Gastroesophageal sphincter (tissue), 4 donors: ENCODE data around the gene PARP16. TPM values are rescaled to one million over a fixed set of nuclear protein-coding genes. Genes with fewer than 3 reads are reported as not detected.

Experiments
- ATAC-seq: fragments of 150-250 bp; one replicate; pipeline ENCODE4 v1.9.1; 2016; ENCODE audit warnings: mild to moderate bottlenecking, moderate library complexity
- H3K27ac ChIP-seq, 4 donors: fragments of 200-600 bp; sonication (generic) in 3 of 4; 1 replicate in 3 of 4; 2 replicates in 1 of 4; pipeline ENCODE4 v1.5.1; 2016 to 2019
- H3K27me3 ChIP-seq: fragments of 200-600 bp; sonication (generic); one replicate; pipeline ENCODE4 v1.5.1; 2019
- H3K36me3 ChIP-seq, 2 donors: fragments of 200-600 bp; sonication (generic); one replicate each; pipeline ENCODE4 v1.5.1; 2019; ENCODE audit warnings: control low read depth in 1 of 2
- H3K4me1 ChIP-seq, 3 donors: fragments of 200-600 bp; sonication (generic); 1 replicate in 2 of 3; 2 replicates in 1 of 3; pipeline ENCODE4 v1.5.1; 2016 to 2019; ENCODE audit warnings: control low read depth in 2 of 3
- H3K4me3 ChIP-seq, 2 donors: fragments of 200-600 bp; sonication (generic); one replicate each; pipeline ENCODE4 v1.5.1; 2019; ENCODE audit warnings: mild to moderate bottlenecking in 1 of 2, moderate library complexity in 1 of 2
- H3K9me3 ChIP-seq, 3 donors: fragments of 200-600 bp; sonication (generic); one replicate each; pipeline ENCODE4 v1.5.1; 2017 to 2019; ENCODE audit warnings: control low read depth in 2 of 3
- CTCF ChIP-seq, 4 experiments: fragments of 200-600 bp in 2 of 4; fragments of 450-650 bp in 2 of 4; sonication (generic) in 1 of 4; IDR thresholded peaks; one replicate each; pipeline ENCODE4 v1.5.1; 2017 to 2019; ENCODE audit warnings: antibody characterized with exemption in 4 of 4, mild to moderate bottlenecking in 2 of 4, moderate library complexity in 2 of 4
- EP300 ChIP-seq: sonication (generic); formaldehyde crosslinking; IDR thresholded peaks from one replicate; pipeline ENCODE4 v1.6.1; 2017; ENCODE audit warnings: antibody characterized with exemption, mild to moderate bottlenecking
- POLR2A ChIP-seq, 2 donors: fragments of 450-650 bp; IDR thresholded peaks; one replicate each; pipeline ENCODE4 v1.6.1; 2017; ENCODE audit warnings: antibody characterized with exemption in 2 of 2, mild to moderate bottlenecking in 2 of 2, moderate library complexity in 1 of 2
- POLR2AphosphoS5 ChIP-seq: sonication (generic); formaldehyde crosslinking; IDR thresholded peaks from one replicate; pipeline ENCODE4 v1.6.1; 2017; ENCODE audit warnings: antibody characterized with exemption
- WGBS, 2 donors: methylation state at CpG; one replicate each; pipeline ENCODE4 v1.1.5; 2018; ENCODE audit warnings: low coverage in 1 of 2; 5-methylcytosine and 5-hydroxymethylcytosine counted together
- total RNA-seq, 4 donors: library from RNA; depleted of rRNA; stranded (reverse); fragments of >200 nt; gene quantifications; one replicate each; pipeline ENCODE4 v1.1.0, GENCODE V29; 2016

Gene PARP16
- total RNA-seq, 4 donors from 2014 or later, result 10.1 to 21.7 (median 14.1) TPM

GRCh38 chr15:65287520-65287855 is 805 bp upstream of the PARP16 start:
- ATAC-seq, result no peak
- H3K36me3 ChIP-seq, result no peaks in the 10 kb centered on the region
- peak overlapping the region; percentile 41 to 92 (median 86) for H3K27ac ChIP-seq
- H3K27me3 ChIP-seq, result no peaks in the 10 kb centered on the region
- no peaks in the 10 kb centered on the region for H3K9me3 ChIP-seq
- H3K4me3 ChIP-seq, result no peak overlapping the region
- no CpG with 5 or more reads among the region's 3 CpGs for WGBS, 2 donors
- TF ChIP-seq POLR2A (IDR thresholded peaks at IDR 0.05) (no peak), POLR2AphosphoS5 (no peak), CTCF (IDR thresholded peaks at IDR 0.05) (no peak)
- H3K4me1 ChIP-seq, result peaks cover 2 to 40% (median 8%) of the 10 kb centered on the region in 3 donors

GRCh38 chr15:65286069-65286703 is 497 bp downstream of the PARP16 start:
- Histone ChIP-seq H3K27me3 (no peaks in the 10 kb centered on the region), H3K4me1 (peaks cover 2 to 40% (median 8%) of the 10 kb centered on the region in 3 donors), H3K9me3 (no peaks in the 10 kb centered on the region), H3K27ac (peak overlapping the region; percentile 69 to 92 (median 86)), H3K4me3 (peak overlapping the region; percentile 77 to 84), H3K36me3 (no peaks in the 10 kb centered on the region)
- no peak for TF ChIP-seq CTCF (IDR thresholded peaks at IDR 0.05)
- TF ChIP-seq POLR2AphosphoS5, result no peak
- no peak for TF ChIP-seq POLR2A (IDR thresholded peaks at IDR 0.05)
- TF ChIP-seq EP300, result no peak
- 8% methylated on average over 2 of the region's 52 CpGs; no CpG with 5 or more reads in 1 of the 2 donors for WGBS, 2 donors
- peak; percentile 53 for ATAC-seq

GRCh38 chr15:65285291-65286068 is 1.2 kb downstream of the PARP16 start:
- no peaks in the 10 kb centered on the region for H3K27me3 ChIP-seq
- 63 to 80% methylated on average over 5 to 10 of the region's 10 CpGs for WGBS, 2 donors

GRCh38 chr15:65278480-65278879 is 8.2 kb downstream of the PARP16 start:
- Histone ChIP-seq H3K4me3 (no peak overlapping the region), H3K27ac (no peak overlapping the region), H3K36me3 (peaks cover 0 to 13% of the 10 kb centered on the region in 2 donors), H3K9me3 (no peaks in the 10 kb centered on the region), H3K27me3 (no peaks in the 10 kb centered on the region), H3K4me1 (peaks cover 0 to 6% (median 0%) of the 10 kb centered on the region in 3 donors)
- WGBS, 2 donors, result 56 to 100% methylated on average over 1 of the region's 1 CpG
- TF ChIP-seq POLR2AphosphoS5, result no peak
- TF ChIP-seq EP300, result no peak
- no peak for TF ChIP-seq CTCF (IDR thresholded peaks at IDR 0.05)
- TF ChIP-seq POLR2A (IDR thresholded peaks at IDR 0.05), result no peak
- ATAC-seq, result no peak

More at GRCh38 chr15:65285291-65286068, 1.2 kb downstream of the PARP16 start:
- H3K4me1 ChIP-seq, result peaks cover 2 to 40% (median 8%) of the 10 kb centered on the region in 3 donors
- no peak for TF ChIP-seq CTCF (IDR thresholded peaks at IDR 0.05)
- no peak for TF ChIP-seq EP300
- no peak for TF ChIP-seq POLR2A (IDR thresholded peaks at IDR 0.05)
- no peak for TF ChIP-seq POLR2AphosphoS5
- peak overlapping the region in 3 of 4 donors; percentile 81 to 92 (median 90) for H3K27ac ChIP-seq
- no peaks in the 10 kb centered on the region for H3K9me3 ChIP-seq
- H3K4me3 ChIP-seq, result peak overlapping the region; percentile 77 to 84
- no peaks in the 10 kb centered on the region for H3K36me3 ChIP-seq
- no peak for ATAC-seq

- no peaks in the 10 kb centered on the region for H3K9me3 ChIP-seq
- TF ChIP-seq POLR2AphosphoS5 (no peak), EP300 (no peak), POLR2A (IDR thresholded peaks at IDR 0.05) (no peak), CTCF (IDR thresholded peaks at IDR 0.05) (no peak)
- H3K27ac ChIP-seq, result no peak overlapping the region
- ATAC-seq, result no peak
- no peaks in the 10 kb centered on the region for H3K27me3 ChIP-seq
- peaks cover 0 to 1% (median 0%) of the 10 kb centered on the region in 3 donors for H3K4me1 ChIP-seq
- H3K4me3 ChIP-seq, result no peak overlapping the region
- 43% methylated on average over 1 of the region's 1 CpG; no CpG with 5 or more reads in 1 of the 2 donors for WGBS, 2 donors
- H3K36me3 ChIP-seq, result peaks cover 0 to 13% of the 10 kb centered on the region in 2 donors
Measured at GRCh38 chr15:65277015-65277414, 9.7 kb downstream of the PARP16 start.
